ENCODE results near the gene MGRN1. TPM values are rescaled to one million over a fixed set of nuclear protein-coding genes. Genes with fewer than 3 reads are reported as not detected.

Gene MGRN1
- total and polyA plus RNA-seq, 3 experiments from 2014 or later: 6.4 to 69.7 (median 67.3) TPM

DNA sequence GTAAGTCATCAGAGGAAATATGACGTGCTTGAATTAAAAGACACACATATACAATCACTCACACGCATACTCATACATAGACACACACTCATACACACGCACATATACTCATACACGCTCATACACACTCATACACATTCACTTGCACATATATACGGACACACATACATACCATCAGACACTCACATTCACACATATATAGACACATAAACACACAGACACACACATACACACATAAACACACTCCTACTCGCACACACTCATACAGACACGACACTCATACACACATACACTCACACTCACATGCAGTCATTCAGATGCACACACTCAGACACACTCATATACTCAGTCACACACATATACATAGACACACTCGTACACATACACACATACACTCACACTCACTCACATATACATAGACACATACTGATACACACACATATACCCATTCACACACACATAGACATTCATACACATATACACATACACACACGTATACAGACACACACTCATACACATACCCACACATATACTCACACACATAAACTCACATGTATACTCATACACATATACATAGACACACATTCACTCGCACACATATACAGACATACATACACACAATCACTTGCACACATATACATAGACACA, 43.8 kb downstream of the MGRN1 start:
- peaks cover 0 to 41% (median 2%) of the 10 kb centered on the region in 3 donors for H3K36me3 Mint-ChIP-seq
- Histone ChIP-seq H3K4me3 (ENCODE audit: low read length) (no peak overlapping the region), H3K9me3 (ENCODE audit: low read length) (no peaks in the 10 kb centered on the region), H3K4me1 (ENCODE audit: insufficient read depth, low read length) (peaks cover 26% of the 10 kb centered on the region), H3K27me3 (ENCODE audit: insufficient read depth, low read length, poor library complexity, severe bottlenecking) (no peaks in the 10 kb centered on the region), H3K27ac (ENCODE audit: low read depth, low read length) (no peak overlapping the region), H3K36me3 (ENCODE audit: insufficient read depth, low read length) (peaks cover 9% of the 10 kb centered on the region)
- CTCF ChIA-PET: no interaction called here
- H3K27ac Mint-ChIP-seq: no peak overlapping the region
- POLR2A ChIA-PET: no interaction called here
- DNase-seq: no peak
- no peaks in the 10 kb centered on the region for H3K9me3 Mint-ChIP-seq
- H3K4me3 Mint-ChIP-seq: no peak overlapping the region
- H3K27me3 Mint-ChIP-seq: no peaks in the 10 kb centered on the region
- H3K4me1 Mint-ChIP-seq: peaks cover 22 to 29% (median 27%) of the 10 kb centered on the region in 3 donors

DNA sequence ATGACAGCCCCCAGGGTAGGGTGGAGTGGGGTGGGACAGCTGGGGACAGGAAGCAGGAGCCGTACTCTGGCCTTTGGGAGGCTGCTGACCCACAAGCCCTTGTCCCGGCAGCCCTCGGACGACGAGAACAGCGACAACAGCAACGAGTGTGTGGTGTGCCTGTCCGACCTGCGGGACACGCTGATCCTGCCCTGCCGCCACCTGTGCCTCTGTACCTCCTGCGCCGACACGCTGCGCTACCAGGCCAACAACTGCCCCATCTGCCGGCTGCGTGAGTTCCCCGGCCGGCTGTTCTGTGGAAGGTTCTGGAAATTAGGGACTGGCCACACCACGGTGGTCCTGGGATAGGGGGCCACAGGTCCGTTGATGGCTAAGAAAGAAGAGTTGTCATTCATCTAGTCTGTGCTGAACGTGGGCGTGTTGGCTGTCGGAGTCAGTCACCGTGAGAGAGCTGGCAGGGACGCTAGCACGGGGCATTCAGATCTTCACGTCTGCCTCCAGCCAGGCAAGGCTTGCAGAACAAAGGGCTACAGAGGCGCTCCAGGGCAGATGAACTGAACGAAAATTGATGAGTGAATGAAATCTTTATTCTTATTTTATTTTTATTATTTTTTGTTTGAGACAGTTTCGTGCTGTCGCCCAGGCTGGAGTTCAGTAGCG, 48.9 kb downstream of the MGRN1 start:
- peak overlapping the region in 1 of 8 donors; percentile 32 for H3K27ac Mint-ChIP-seq
- CTCF ChIA-PET: no interaction called here

GRCh38 chr16:4674926-4675530, 50.4 kb downstream of the MGRN1 start:
- POLR2A ChIA-PET: no interaction called here
- H3K4me3 Mint-ChIP-seq: peak overlapping the region in 2 of 7 donors; percentile 49 to 78

More for the DNA sequence above, 48.9 kb downstream of the MGRN1 start:
- Histone ChIP-seq H3K4me1 (ENCODE audit: insufficient read depth, low read length) (peaks cover 23% of the 10 kb centered on the region), H3K4me3 (ENCODE audit: low read length) (no peak overlapping the region), H3K27ac (ENCODE audit: low read depth, low read length) (no peak overlapping the region), H3K9me3 (ENCODE audit: low read length) (no peaks in the 10 kb centered on the region), H3K27me3 (ENCODE audit: insufficient read depth, low read length, poor library complexity, severe bottlenecking) (no peaks in the 10 kb centered on the region), H3K36me3 (ENCODE audit: insufficient read depth, low read length) (peaks cover 5% of the 10 kb centered on the region)
- POLR2A ChIA-PET: no interaction called here
- Mint-ChIP-seq H3K27me3 (peaks cover 0 to 2% of the 10 kb centered on the region in 2 donors), H3K9me3 (no peaks in the 10 kb centered on the region), H3K4me1 (peaks cover 20 to 33% (median 21%) of the 10 kb centered on the region in 3 donors), H3K4me3 (no peak overlapping the region), H3K36me3 (peaks cover 0 to 40% (median 5%) of the 10 kb centered on the region in 3 donors)
- peak in 1 of 5 donors; percentile 41 for DNase-seq

DNA sequence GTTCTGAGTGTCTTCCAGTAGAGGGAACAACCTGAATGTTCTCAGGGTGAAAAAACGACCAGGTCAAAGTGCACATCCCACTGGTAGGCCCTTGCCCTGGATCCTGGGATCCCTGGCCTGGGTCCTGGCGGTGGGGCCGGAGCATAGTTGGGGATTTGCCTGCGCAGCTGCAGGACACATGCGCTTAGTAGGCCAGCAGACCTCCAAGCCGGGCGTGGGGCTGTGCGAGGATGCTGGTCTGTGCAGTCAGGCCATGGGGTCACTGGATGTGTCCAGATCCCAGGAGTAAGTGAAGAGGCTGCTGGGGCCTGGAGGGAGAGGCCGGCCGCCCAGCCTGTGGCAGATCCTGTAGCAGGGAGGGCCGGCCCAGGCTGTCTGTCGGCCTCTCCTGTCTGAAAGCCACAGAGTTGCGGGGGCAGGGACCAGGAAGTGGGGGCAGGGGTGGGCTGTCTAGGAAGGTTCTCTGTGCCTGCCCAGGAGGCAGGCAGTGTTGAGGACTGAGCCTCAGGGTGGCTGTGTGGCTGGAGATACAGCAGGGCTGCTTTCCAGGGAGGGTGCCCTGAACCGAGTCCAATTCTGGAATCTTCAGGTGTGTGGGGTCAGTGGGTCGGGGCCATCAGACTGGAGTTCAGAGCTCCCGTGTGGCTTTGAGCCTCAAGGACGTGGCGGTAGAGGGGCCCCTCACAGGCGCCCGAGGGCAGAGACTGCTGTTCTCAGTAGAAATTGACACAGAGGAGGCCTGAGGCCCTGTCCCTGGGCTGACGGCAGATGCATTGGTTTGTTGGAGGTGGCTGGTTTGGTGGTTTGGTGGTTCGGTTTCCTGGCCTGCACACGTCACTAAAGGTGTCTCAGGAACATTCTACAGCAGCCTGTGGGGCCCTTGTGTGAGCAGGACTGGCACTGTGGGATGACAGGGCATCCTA, 51.5 kb downstream of the MGRN1 start:
- peaks cover 0 to 50% (median 2%) of the 10 kb centered on the region in 3 donors for H3K36me3 Mint-ChIP-seq
- H3K27me3 ChIP-seq (ENCODE audit: insufficient read depth, low read length, poor library complexity, severe bottlenecking): no peaks in the 10 kb centered on the region
- H3K27me3 Mint-ChIP-seq: peaks cover 0 to 2% of the 10 kb centered on the region in 2 donors
- peak; percentile 52 to 81 (median 75) for DNase-seq
- ChIA-PET POLR2A (no interaction called here), CTCF (interaction anchor here (1.1 kb wide), 1 partner anchor 26 kb away, joined by 3 read pairs; no protein-coding TSS in a partner anchor)
- peak overlapping the region; percentile 38 for H3K27ac ChIP-seq (ENCODE audit: low read depth, low read length)
- H3K9me3 ChIP-seq (ENCODE audit: low read length): no peaks in the 10 kb centered on the region
- peak overlapping the region; percentile 33 to 92 (median 77) for H3K4me3 Mint-ChIP-seq
- H3K9me3 Mint-ChIP-seq: no peaks in the 10 kb centered on the region
- no peaks in the 10 kb centered on the region for H3K36me3 ChIP-seq (ENCODE audit: insufficient read depth, low read length)
- H3K27ac Mint-ChIP-seq: peak overlapping the region; percentile 92 to 99 (median 96)
- H3K4me1 Mint-ChIP-seq: peaks cover 20 to 37% (median 21%) of the 10 kb centered on the region in 3 donors
- peaks cover 23% of the 10 kb centered on the region for H3K4me1 ChIP-seq (ENCODE audit: insufficient read depth, low read length)
- H3K4me3 ChIP-seq (ENCODE audit: low read length): peak overlapping the region; percentile 34

More at GRCh38 chr16:4674926-4675530, 50.4 kb downstream of the MGRN1 start:
- Histone ChIP-seq H3K36me3 (ENCODE audit: insufficient read depth, low read length) (no peaks in the 10 kb centered on the region), H3K4me1 (ENCODE audit: insufficient read depth, low read length) (peaks cover 23% of the 10 kb centered on the region), H3K9me3 (ENCODE audit: low read length) (no peaks in the 10 kb centered on the region), H3K27me3 (ENCODE audit: insufficient read depth, low read length, poor library complexity, severe bottlenecking) (no peaks in the 10 kb centered on the region), H3K27ac (ENCODE audit: low read depth, low read length) (no peak overlapping the region), H3K4me3 (ENCODE audit: low read length) (no peak overlapping the region)
- no peak for DNase-seq
- Mint-ChIP-seq H3K4me1 (peaks cover 20 to 37% (median 21%) of the 10 kb centered on the region in 3 donors), H3K36me3 (peaks cover 0 to 48% (median 2%) of the 10 kb centered on the region in 3 donors), H3K9me3 (no peaks in the 10 kb centered on the region), H3K27ac (peak overlapping the region in 6 of 8 donors; percentile 38 to 99 (median 97)), H3K27me3 (peaks cover 0 to 2% of the 10 kb centered on the region in 2 donors)
- CTCF ChIA-PET: no interaction called here

DNA sequence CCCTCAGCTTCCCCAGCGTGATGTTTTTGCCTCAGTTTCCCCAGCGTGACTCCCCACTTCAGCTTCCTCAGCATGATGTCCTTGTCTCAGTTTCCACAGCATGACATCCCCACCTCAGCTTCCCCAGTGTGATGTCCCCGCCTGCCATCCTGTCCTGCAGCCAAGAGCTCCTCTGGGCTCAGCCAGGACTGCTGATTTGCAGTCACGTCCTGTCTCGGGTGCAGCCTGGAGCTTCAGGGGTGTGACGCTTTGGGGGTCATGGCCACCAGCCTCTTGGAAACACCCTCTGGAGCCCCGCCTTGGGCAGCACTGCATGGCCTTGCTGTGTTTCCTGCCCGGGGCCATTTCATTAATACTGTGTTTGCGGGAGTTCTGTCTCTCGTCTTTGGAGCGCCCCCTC, 52.2 kb downstream of the MGRN1 start:
- peaks cover 20 to 40% (median 21%) of the 10 kb centered on the region in 3 donors for H3K4me1 Mint-ChIP-seq
- Histone ChIP-seq H3K4me1 (ENCODE audit: insufficient read depth, low read length) (peaks cover 23% of the 10 kb centered on the region), H3K9me3 (ENCODE audit: low read length) (no peaks in the 10 kb centered on the region), H3K4me3 (ENCODE audit: low read length) (peak overlapping the region; percentile 34), H3K27me3 (ENCODE audit: insufficient read depth, low read length, poor library complexity, severe bottlenecking) (no peaks in the 10 kb centered on the region), H3K27ac (ENCODE audit: low read depth, low read length) (peak overlapping the region; percentile 38), H3K36me3 (ENCODE audit: insufficient read depth, low read length) (no peaks in the 10 kb centered on the region)
- DNase-seq: peak in 1 of 5 donors; percentile 42
- H3K27ac Mint-ChIP-seq: peak overlapping the region; percentile 92 to 99 (median 96)
- ChIA-PET POLR2A (interaction anchor here (0.6 kb wide), 1 partner anchor 32 kb away, joined by 3 read pairs; no protein-coding TSS in a partner anchor), CTCF (interaction anchor here (1.1 kb wide), 1 partner anchor 27 kb away, joined by 3 read pairs; no protein-coding TSS in a partner anchor)
- peaks cover 0 to 50% (median 4%) of the 10 kb centered on the region in 3 donors for H3K36me3 Mint-ChIP-seq
- peak overlapping the region; percentile 33 to 92 (median 77) for H3K4me3 Mint-ChIP-seq
- H3K9me3 Mint-ChIP-seq: no peaks in the 10 kb centered on the region
- peaks cover 0 to 2% of the 10 kb centered on the region in 2 donors for H3K27me3 Mint-ChIP-seq

GRCh38 chr16:4677390-4677789, 52.8 kb downstream of the MGRN1 start:
- H3K27me3 Mint-ChIP-seq: peaks cover 0 to 2% of the 10 kb centered on the region in 2 donors
- H3K4me3 Mint-ChIP-seq: peak overlapping the region in 1 of 7 donors; percentile 77
- CTCF ChIA-PET: interaction anchor here (0.9 to 1.1 kb wide), 2 partner anchors 28 to 318 kb away, joined by 3 read pairs; no protein-coding TSS in a partner anchor
- POLR2A ChIA-PET: interaction anchor here (0.6 kb wide), 1 partner anchor 32 kb away, joined by 3 read pairs; no protein-coding TSS in a partner anchor
- Histone ChIP-seq H3K9me3 (ENCODE audit: low read length) (no peaks in the 10 kb centered on the region), H3K4me1 (ENCODE audit: insufficient read depth, low read length) (peaks cover 23% of the 10 kb centered on the region), H3K27me3 (ENCODE audit: insufficient read depth, low read length, poor library complexity, severe bottlenecking) (no peaks in the 10 kb centered on the region), H3K27ac (ENCODE audit: low read depth, low read length) (no peak overlapping the region), H3K36me3 (ENCODE audit: insufficient read depth, low read length) (no peaks in the 10 kb centered on the region), H3K4me3 (ENCODE audit: low read length) (no peak overlapping the region)
- no peaks in the 10 kb centered on the region for H3K9me3 Mint-ChIP-seq
- no peak for DNase-seq
- peaks cover 0 to 53% (median 4%) of the 10 kb centered on the region in 3 donors for H3K36me3 Mint-ChIP-seq
- H3K27ac Mint-ChIP-seq: peak overlapping the region in 7 of 8 donors; percentile 46 to 99 (median 96)
- peaks cover 20 to 40% (median 21%) of the 10 kb centered on the region in 3 donors for H3K4me1 Mint-ChIP-seq

DNA sequence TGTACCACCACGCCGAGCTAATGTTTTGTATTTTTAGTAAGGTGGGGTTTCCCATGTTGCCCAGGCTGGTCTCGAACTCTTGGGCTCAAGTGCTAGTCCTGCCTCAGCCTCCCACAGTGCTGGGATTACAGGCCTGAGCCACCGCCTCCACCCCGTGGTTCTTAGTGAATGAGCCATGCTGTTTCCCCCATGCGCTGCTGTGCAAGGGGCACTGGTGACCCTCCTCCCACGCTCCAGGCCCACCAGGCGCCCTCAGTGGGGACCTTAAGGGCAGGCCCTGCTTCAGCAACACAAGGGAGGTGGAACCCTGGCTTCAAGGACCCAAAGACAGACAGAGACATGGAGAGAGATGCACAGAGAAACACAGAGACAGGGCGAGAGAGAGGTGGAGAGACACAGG, 53.4 kb downstream of the MGRN1 start:
- H3K4me1 Mint-ChIP-seq: peaks cover 20 to 40% (median 21%) of the 10 kb centered on the region in 3 donors
- H3K4me3 Mint-ChIP-seq: no peak overlapping the region
- Histone ChIP-seq H3K9me3 (ENCODE audit: low read length) (no peaks in the 10 kb centered on the region), H3K4me3 (ENCODE audit: low read length) (no peak overlapping the region), H3K4me1 (ENCODE audit: insufficient read depth, low read length) (peaks cover 23% of the 10 kb centered on the region), H3K27ac (ENCODE audit: low read depth, low read length) (no peak overlapping the region), H3K27me3 (ENCODE audit: insufficient read depth, low read length, poor library complexity, severe bottlenecking) (no peaks in the 10 kb centered on the region), H3K36me3 (ENCODE audit: insufficient read depth, low read length) (peaks cover under 1% of the 10 kb centered on the region)
- CTCF ChIA-PET: interaction anchor here (0.9 kb wide), 1 partner anchor 318 kb away, joined by 3 read pairs; no protein-coding TSS in a partner anchor
- H3K9me3 Mint-ChIP-seq: no peaks in the 10 kb centered on the region
- H3K27ac Mint-ChIP-seq: peak overlapping the region in 7 of 8 donors; percentile 32 to 94 (median 85)
- H3K27me3 Mint-ChIP-seq: peaks cover 0 to 2% of the 10 kb centered on the region in 2 donors
- no peak for DNase-seq
- POLR2A ChIA-PET: no interaction called here
- H3K36me3 Mint-ChIP-seq: peaks cover 0 to 51% (median 4%) of the 10 kb centered on the region in 3 donors
